GM12801 (cell line): Measurements from ENCODE around the gene MBD2.

Experiments used
- TF ChIP-seq, protein P1 (sequence below): IDR thresholded peaks from one replicate; pipeline ENCODE4 v1.5.1; 2011; ENCODE audit warnings: control low read depth; ENCODE audit not compliant: insufficient read length; ENCODE audit errors: extremely low read depth

MBD2 gene

DNA sequence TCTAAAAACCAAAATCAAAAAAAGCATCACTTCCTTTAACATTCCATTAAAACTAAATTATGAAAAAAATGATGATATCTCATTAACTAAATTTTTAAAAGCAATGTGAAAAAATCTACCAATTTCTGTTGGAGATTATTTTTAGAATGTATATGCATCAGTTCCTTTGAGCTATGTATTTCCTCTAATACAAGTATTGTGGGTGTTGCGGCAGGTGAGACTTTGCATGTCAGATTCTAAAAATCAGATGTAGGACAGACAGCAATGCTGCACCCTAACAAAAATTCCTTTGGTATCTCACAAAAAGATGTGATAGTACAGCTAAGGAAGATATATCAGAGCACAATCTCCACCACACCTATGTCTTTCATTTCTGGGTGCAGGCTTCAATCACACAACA lies 6.8 kb downstream of the MBD2 start:
- TF ChIP-seq, protein P1, sequence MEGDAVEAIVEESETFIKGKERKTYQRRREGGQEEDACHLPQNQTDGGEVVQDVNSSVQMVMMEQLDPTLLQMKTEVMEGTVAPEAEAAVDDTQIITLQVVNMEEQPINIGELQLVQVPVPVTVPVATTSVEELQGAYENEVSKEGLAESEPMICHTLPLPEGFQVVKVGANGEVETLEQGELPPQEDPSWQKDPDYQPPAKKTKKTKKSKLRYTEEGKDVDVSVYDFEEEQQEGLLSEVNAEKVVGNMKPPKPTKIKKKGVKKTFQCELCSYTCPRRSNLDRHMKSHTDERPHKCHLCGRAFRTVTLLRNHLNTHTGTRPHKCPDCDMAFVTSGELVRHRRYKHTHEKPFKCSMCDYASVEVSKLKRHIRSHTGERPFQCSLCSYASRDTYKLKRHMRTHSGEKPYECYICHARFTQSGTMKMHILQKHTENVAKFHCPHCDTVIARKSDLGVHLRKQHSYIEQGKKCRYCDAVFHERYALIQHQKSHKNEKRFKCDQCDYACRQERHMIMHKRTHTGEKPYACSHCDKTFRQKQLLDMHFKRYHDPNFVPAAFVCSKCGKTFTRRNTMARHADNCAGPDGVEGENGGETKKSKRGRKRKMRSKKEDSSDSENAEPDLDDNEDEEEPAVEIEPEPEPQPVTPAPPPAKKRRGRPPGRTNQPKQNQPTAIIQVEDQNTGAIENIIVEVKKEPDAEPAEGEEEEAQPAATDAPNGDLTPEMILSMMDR = no peak

DNA sequence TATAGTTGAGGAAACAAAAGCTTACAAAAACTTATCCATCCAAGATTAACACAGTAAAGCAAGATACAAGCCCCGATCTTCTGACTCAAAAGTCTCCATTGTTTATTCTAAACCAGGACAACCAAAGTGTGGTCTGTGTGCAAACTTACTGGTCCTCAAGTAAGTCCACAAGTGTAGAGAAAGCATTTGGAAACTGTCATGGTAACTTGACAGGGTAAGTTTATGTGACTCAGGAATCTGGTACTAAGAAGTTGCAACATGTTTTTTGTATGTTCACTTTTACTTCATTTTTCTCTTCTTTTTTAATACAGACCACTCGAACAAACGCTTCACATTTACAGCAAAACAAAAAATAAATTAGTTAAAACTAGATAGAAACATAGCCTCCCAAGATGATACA lies 9.4 kb downstream of the MBD2 start:
- TF ChIP-seq, protein P1 = no peak

DNA sequence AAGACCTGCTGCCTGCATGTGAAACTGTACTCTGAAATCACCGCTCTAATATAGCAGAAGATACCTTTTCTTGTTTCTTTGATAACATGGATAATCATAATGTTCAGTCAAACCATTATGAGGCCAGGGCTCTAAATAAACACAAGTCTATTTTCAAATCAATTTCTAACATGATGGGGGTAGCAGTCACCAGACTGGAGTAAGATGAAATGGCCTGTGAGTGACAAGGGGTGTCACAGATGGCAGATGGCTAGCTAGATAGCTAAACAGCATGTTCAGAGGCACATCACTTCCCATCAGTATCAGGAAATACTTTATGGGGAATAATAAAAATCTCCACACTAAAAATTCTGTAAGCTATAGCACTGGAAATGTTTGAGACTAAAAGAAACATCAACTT lies 14.0 kb downstream of the MBD2 start:
- TF ChIP-seq, protein P1 = no peak

DNA sequence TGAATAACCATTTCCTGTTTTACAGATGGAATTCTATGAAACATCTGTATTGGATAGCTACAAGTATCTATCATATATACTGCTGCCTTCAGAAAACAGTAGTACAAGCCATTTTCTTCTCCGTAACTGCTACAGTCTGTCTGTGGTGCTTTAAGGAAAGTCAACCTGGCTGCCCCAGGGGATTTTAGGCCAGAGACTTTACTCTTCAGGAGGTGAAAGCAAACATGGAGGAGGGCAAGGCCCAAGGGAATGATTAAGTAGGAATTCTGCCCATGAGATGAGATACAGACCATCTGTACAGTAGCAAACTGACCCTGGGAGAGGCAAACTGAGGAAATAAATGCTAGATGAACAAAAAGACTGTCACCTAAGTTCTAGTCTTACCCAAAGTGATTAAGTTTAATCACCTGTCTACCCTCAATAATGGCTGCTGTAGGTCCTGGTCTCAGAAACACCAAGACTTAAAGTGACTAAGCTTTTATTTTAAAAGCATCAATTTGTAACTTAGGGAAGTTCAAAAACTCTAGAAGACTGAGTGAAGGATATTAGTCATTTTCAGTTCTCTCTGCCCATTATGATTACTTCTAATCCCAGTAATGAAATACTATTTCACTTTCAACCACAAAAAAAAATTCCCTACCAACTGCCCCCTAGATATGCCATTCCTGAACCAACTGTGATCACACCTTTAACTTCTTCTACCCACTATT lies 14.8 kb downstream of the MBD2 start:
- TF ChIP-seq, protein P1 = no peak

DNA sequence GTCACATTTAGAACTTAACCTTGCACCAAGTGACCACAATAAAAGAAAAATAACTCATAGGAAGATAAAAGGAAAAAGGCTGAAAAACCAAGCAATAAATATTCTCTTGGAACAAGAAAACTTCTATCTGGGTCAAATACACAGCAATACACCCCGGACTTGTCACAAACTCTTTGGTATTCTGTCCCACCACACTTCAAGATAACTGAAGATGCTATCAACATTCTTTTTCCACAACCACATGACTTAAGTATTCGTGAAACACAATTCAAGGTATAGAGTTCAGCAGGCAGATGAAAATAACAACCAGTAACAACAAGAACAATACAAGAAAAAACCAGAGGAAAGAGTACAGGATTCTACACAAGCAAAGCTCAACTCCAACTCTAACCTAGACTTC lies 18.0 kb downstream of the MBD2 start:
- TF ChIP-seq, protein P1 = no peak

DNA sequence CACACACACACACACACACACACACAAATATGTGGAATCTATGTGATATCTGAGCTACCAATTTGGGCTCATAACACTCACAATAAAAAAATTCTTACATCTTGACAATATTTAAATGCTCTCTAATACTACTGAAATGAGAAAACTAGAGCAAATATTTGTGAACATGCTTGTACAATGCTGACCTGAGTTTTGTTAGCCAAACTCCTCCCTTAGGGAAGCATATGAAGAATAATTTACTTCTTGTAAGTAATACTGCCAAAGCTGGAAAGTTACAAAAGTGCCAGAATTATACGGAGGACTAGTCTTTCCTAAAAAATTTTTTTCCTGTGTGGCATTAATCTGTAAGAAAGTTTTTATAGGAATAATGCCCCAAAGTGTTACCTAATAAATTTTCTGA lies 18.5 kb downstream of the MBD2 start:
- TF ChIP-seq, protein P1 = no peak

DNA sequence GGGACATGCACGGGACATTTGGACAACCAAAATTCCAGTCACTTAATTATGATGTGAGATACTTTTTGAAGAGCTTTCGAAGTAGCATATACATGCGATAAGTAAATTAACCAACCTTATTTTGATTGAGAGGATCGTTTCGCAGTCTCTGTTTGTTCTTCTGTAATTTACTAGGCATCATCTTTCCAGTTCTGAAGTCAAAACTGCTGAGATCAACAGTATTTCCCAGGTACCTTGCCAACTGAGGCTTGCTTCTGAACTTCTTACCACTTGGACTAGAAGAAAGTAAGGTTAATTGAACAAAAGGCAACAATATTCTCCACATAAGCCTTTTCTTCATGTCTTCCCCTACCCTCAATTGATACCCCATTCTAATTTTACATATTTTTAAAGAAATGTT lies 19.6 kb downstream of the MBD2 start:
- TF ChIP-seq, protein P1 = no peak
